Activated T-cell treated with anti-CD3 and anti-CD28 coated beads, Interleukin-2, amount 50 U/mL, for 48 hours (primary cell): ENCODE measurements around the gene HTT-AS.

Experiments
- DNase-seq, 2 experiments: peaks; one replicate each; pipeline ENCODE4 v3.0.0-alpha.2; 2020

The HTT-AS gene

GRCh38 chr4:3087115-3087797 is 12.9 kb upstream of the HTT-AS start:
- no peak for DNase-seq

GRCh38 chr4:3085948-3086670 is 11.8 kb upstream of the HTT-AS start:
- DNase-seq: no peak

GRCh38 chr4:3083732-3084131 is 9.4 kb upstream of the HTT-AS start:
- no peak for DNase-seq

- no peak for DNase-seq
Observed at GRCh38 chr4:3082925-3083515, 8.7 kb upstream of the HTT-AS start.

- no peak for DNase-seq
Observed at GRCh38 chr4:3079694-3080123, 5.4 kb upstream of the HTT-AS start.

GRCh38 chr4:3077796-3078195 is 3.5 kb upstream of the HTT-AS start:
- peak; percentile 35 to 47 for DNase-seq

- no peak for DNase-seq
Observed at GRCh38 chr4:3075652-3075981, 1.3 kb upstream of the HTT-AS start.

- peak; percentile 68 to 70 for DNase-seq
Observed at GRCh38 chr4:3074846-3075651, 711 bp upstream of the HTT-AS start.

GRCh38 chr4:3073158-3074077 is 920 bp downstream of the HTT-AS start:
- no peak for DNase-seq

- no peak for DNase-seq
Observed at GRCh38 chr4:3071811-3072210, 2.5 kb downstream of the HTT-AS start.

- DNase-seq: no peak
Observed at GRCh38 chr4:3070709-3071500, 3.4 kb downstream of the HTT-AS start.

- DNase-seq: no peak
Observed at GRCh38 chr4:3069661-3070199, 4.6 kb downstream of the HTT-AS start.

- DNase-seq: no peak
Observed at GRCh38 chr4:3067473-3068001, 6.8 kb downstream of the HTT-AS start.

- no peak for DNase-seq
Observed at GRCh38 chr4:3066836-3067400, 7.4 kb downstream of the HTT-AS start.

- no peak for DNase-seq
Observed at GRCh38 chr4:3065551-3065950, 8.8 kb downstream of the HTT-AS start.

- no peak for DNase-seq
Observed at GRCh38 chr4:3062471-3062870, 11.9 kb downstream of the HTT-AS start.

GRCh38 chr4:3060946-3061345 is 13.4 kb downstream of the HTT-AS start:
- no peak for DNase-seq

GRCh38 chr4:3059943-3060342 is 14.4 kb downstream of the HTT-AS start:
- DNase-seq: no peak

- DNase-seq: no peak
Observed at GRCh38 chr4:3054169-3054759, 20.1 kb downstream of the HTT-AS start.
